ENCODE results near the gene PPP1R36. TPM values are rescaled to one million over a fixed set of nuclear protein-coding genes. Genes with fewer than 3 reads are reported as not detected.

PPP1R36 gene
- total RNA-seq, 1 experiment from 2014 or later, result not detected

- ChIA-PET POLR2A (ENCODE audit: unreplicated experiment) (no interaction called here), CTCF (no interaction called here)
- intact Hi-C loops (cut with micrococcal nuclease; ENCODE audit: unreplicated experiment), result no loop called here
- Histone ChIP-seq H3K79me2 (ENCODE audit: low read depth) (no peaks in the 10 kb centered on the region), H3K36me3 (ENCODE audit: low read depth) (no peaks in the 10 kb centered on the region), H3F3A (ENCODE audit: insufficient read depth, low read depth) (no peaks in the 10 kb centered on the region), H3K9me3 (ENCODE audit: insufficient read depth, low read depth) (no peaks in the 10 kb centered on the region), H3K27me3 (ENCODE audit: insufficient read depth, low read depth) (no peaks in the 10 kb centered on the region), H3K4me1 (replicated peaks; ENCODE audit: insufficient read depth) (no peaks in the 10 kb centered on the region), H2AFZ (no peak overlapping the region), H3K4me2 (no peak overlapping the region), H3K4me3 (no peak overlapping the region), H4K20me1 (ENCODE audit: insufficient read depth) (no peaks in the 10 kb centered on the region), H3K9me2 (ENCODE audit: insufficient read depth) (no peaks in the 10 kb centered on the region), H3K27ac (no peak overlapping the region)
- DNase-seq, result no peak
- no TSS peak for BruUV-seq (replicated peaks)
- TF ChIP-seq EZH2 (IDR thresholded peaks at IDR 0.05; ENCODE audit: low read depth), result no peak
- TF ChIP-seq CTCF (conservative IDR thresholded peaks at IDR 0.05), result no peak
These were observed 34.4 kb downstream of the PPP1R36 start for GRCh38 chr14:64584190-64584589.

- ChIA-PET CTCF (no interaction called here), POLR2A (ENCODE audit: unreplicated experiment) (no interaction called here)
- BruUV-seq (replicated peaks), result no TSS peak
- no peak for TF ChIP-seq CTCF (conservative IDR thresholded peaks at IDR 0.05)
- TF ChIP-seq EZH2 (IDR thresholded peaks at IDR 0.05; ENCODE audit: low read depth), result no peak
- DNase-seq, result no peak
- intact Hi-C loops (cut with micrococcal nuclease; ENCODE audit: unreplicated experiment), result no loop called here
- no peaks in the 10 kb centered on the region for H3K79me2 ChIP-seq (ENCODE audit: low read depth)
- H3K9me2 ChIP-seq (ENCODE audit: insufficient read depth), result no peaks in the 10 kb centered on the region
- no peaks in the 10 kb centered on the region for H3K4me1 ChIP-seq (replicated peaks; ENCODE audit: insufficient read depth)
- H3K4me2 ChIP-seq, result no peak overlapping the region
- H3K27ac ChIP-seq, result no peak overlapping the region
- no peaks in the 10 kb centered on the region for H3K27me3 ChIP-seq (ENCODE audit: insufficient read depth, low read depth)
- no peaks in the 10 kb centered on the region for H3K36me3 ChIP-seq (ENCODE audit: low read depth)
- H3F3A ChIP-seq (ENCODE audit: insufficient read depth, low read depth), result no peaks in the 10 kb centered on the region
- no peak overlapping the region for H2AFZ ChIP-seq
- H4K20me1 ChIP-seq (ENCODE audit: insufficient read depth), result no peaks in the 10 kb centered on the region
- H3K9me3 ChIP-seq (ENCODE audit: insufficient read depth, low read depth), result no peaks in the 10 kb centered on the region
- H3K4me3 ChIP-seq, result no peak overlapping the region
These were observed 42.0 kb downstream of the PPP1R36 start for GRCh38 chr14:64591809-64592208.

GRCh38 chr14:64594438-64594837, 44.7 kb downstream of the PPP1R36 start:
- H3F3A ChIP-seq (ENCODE audit: insufficient read depth, low read depth), result no peaks in the 10 kb centered on the region
- no peaks in the 10 kb centered on the region for H3K9me2 ChIP-seq (ENCODE audit: insufficient read depth)
- ChIA-PET CTCF (no interaction called here), POLR2A (ENCODE audit: unreplicated experiment) (no interaction called here)
- no TSS peak for BruUV-seq (replicated peaks)
- no peaks in the 10 kb centered on the region for H3K36me3 ChIP-seq (ENCODE audit: low read depth)
- intact Hi-C loops (cut with micrococcal nuclease; ENCODE audit: unreplicated experiment), result no loop called here
- no peaks in the 10 kb centered on the region for H3K79me2 ChIP-seq (ENCODE audit: low read depth)
- no peaks in the 10 kb centered on the region for H3K27me3 ChIP-seq (ENCODE audit: insufficient read depth, low read depth)
- no peak overlapping the region for H3K27ac ChIP-seq
- H3K4me2 ChIP-seq, result no peak overlapping the region
- no peaks in the 10 kb centered on the region for H3K9me3 ChIP-seq (ENCODE audit: insufficient read depth, low read depth)
- no peak for DNase-seq
- H3K4me1 ChIP-seq (replicated peaks; ENCODE audit: insufficient read depth), result no peaks in the 10 kb centered on the region
- TF ChIP-seq CTCF (conservative IDR thresholded peaks at IDR 0.05) (no peak), EZH2 (IDR thresholded peaks at IDR 0.05; ENCODE audit: low read depth) (no peak)
- H3K4me3 ChIP-seq, result no peak overlapping the region
- no peak overlapping the region for H2AFZ ChIP-seq
- no peaks in the 10 kb centered on the region for H4K20me1 ChIP-seq (ENCODE audit: insufficient read depth)

All from PC-9 (cell line).